NOMO-1 (cell line): Measurements from ENCODE around the gene LIX1L.

Source experiments
- DNase-seq, 2 experiments: peaks; one replicate each; lab custom pipeline; 2025; ENCODE audit not compliant: unreplicated experiment in 2 of 2; lab: John Stamatoyannopoulos, UW

Gene LIX1L

GRCh38 chr1:145963265-145964019 lies 5.6 kb upstream of the LIX1L start:
- DNase-seq: peak in 1 of 2 experiments; percentile 9

- no peak for DNase-seq
Measured at GRCh38 chr1:145962157-145963102, 4.6 kb upstream of the LIX1L start.

- no peak for DNase-seq
Measured at GRCh38 chr1:145961425-145962156, 3.8 kb upstream of the LIX1L start.

GRCh38 chr1:145961109-145961424 lies 3.2 kb upstream of the LIX1L start:
- no peak for DNase-seq

- no peak for DNase-seq
Measured at GRCh38 chr1:145960468-145961108, 2.8 kb upstream of the LIX1L start.

- DNase-seq: no peak
Measured at GRCh38 chr1:145959957-145960467, 2.2 kb upstream of the LIX1L start.

- no peak for DNase-seq
Measured at GRCh38 chr1:145959333-145959732, 1.5 kb upstream of the LIX1L start.

GRCh38 chr1:145958734-145959133 lies 917 bp upstream of the LIX1L start:
- DNase-seq: no peak

GRCh38 chr1:145956781-145957442 lies 905 bp downstream of the LIX1L start:
- no peak for DNase-seq

GRCh38 chr1:145956361-145956760 lies 1.5 kb downstream of the LIX1L start:
- no peak for DNase-seq

GRCh38 chr1:145955436-145955835 lies 2.4 kb downstream of the LIX1L start:
- DNase-seq: no peak

- DNase-seq: no peak
Measured at GRCh38 chr1:145953861-145954260, 4.0 kb downstream of the LIX1L start.

GRCh38 chr1:145952903-145953302 lies 4.9 kb downstream of the LIX1L start:
- no peak for DNase-seq

- no peak for DNase-seq
Measured at GRCh38 chr1:145951526-145951925, 6.3 kb downstream of the LIX1L start.

GRCh38 chr1:145949219-145949618 lies 8.6 kb downstream of the LIX1L start:
- DNase-seq: no peak

- no peak for DNase-seq
Measured at GRCh38 chr1:145947551-145947950, 10.3 kb downstream of the LIX1L start.

- no peak for DNase-seq
Measured at GRCh38 chr1:145946477-145946986, 11.3 kb downstream of the LIX1L start.

- DNase-seq: no peak
Measured at GRCh38 chr1:145944532-145944931, 13.3 kb downstream of the LIX1L start.

GRCh38 chr1:145942871-145943270 lies 14.9 kb downstream of the LIX1L start:
- DNase-seq: no peak

- no peak for DNase-seq
Measured at GRCh38 chr1:145942405-145942804, 15.4 kb downstream of the LIX1L start.
